ENCODE results near the gene SLC39A12.

SLC39A12 gene

DNA sequence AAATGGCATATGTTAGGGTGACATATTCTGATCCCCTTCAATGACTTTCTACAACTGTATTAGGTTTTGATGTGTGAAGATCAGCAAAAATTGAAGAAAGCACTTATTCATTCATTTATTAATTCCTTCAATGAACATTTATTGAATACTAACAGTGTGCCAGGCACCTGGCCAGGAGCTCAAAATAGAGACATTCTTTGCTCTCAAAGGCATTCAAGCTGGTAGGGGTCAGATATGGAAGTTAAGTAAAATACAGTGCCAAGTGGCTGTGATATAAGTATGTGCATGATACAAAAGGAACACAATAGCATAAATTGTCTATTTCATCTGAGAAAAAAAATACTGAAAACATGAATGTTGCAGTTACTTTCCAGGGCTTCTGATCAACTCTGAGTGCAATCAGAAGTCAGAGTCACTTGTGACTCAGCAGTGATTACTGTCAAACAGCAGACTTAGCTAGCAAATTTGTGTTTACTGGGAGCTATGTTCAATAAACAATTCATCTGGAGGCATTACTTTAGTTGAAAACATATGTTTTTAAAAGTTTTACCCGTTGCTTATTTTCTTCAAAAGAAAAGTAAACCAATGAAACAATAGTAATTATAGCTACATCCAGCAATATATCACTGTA lies 128.1 kb downstream of the SLC39A12 start:
- TF ChIP-seq, protein P1, sequence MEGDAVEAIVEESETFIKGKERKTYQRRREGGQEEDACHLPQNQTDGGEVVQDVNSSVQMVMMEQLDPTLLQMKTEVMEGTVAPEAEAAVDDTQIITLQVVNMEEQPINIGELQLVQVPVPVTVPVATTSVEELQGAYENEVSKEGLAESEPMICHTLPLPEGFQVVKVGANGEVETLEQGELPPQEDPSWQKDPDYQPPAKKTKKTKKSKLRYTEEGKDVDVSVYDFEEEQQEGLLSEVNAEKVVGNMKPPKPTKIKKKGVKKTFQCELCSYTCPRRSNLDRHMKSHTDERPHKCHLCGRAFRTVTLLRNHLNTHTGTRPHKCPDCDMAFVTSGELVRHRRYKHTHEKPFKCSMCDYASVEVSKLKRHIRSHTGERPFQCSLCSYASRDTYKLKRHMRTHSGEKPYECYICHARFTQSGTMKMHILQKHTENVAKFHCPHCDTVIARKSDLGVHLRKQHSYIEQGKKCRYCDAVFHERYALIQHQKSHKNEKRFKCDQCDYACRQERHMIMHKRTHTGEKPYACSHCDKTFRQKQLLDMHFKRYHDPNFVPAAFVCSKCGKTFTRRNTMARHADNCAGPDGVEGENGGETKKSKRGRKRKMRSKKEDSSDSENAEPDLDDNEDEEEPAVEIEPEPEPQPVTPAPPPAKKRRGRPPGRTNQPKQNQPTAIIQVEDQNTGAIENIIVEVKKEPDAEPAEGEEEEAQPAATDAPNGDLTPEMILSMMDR (IDR thresholded peaks at IDR 0.05; ENCODE audit: borderline replicate concordance, insufficient read depth, low read depth, low read length) = no peak
- H3K4me3 ChIP-seq (ENCODE audit: low read depth, low read length) = no peak overlapping the region

DNA sequence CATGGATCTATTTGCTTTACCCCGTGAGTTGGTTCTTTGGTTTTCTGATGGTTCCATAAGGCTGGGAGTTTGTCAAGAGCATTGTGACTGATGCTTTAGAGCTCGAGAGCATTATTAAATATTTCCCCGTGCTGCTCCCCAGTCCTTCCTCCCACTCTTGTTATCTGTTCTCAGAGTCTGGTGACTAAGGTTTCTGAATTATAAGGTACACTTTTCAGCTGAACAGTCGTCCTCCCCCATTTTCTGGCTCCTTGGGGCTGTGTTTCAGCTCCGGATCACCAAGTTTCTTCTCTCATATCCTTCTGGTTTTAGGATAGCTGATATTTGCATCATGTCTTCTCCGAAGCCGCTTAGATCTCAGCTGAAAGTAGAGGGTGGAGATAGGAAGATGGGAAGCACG lies 130.7 kb downstream of the SLC39A12 start:
- TF ChIP-seq, protein P1 (IDR thresholded peaks at IDR 0.05; ENCODE audit: borderline replicate concordance, insufficient read depth, low read depth, low read length) = no peak
- H3K4me3 ChIP-seq (ENCODE audit: low read depth, low read length) = no peak overlapping the region

DNA sequence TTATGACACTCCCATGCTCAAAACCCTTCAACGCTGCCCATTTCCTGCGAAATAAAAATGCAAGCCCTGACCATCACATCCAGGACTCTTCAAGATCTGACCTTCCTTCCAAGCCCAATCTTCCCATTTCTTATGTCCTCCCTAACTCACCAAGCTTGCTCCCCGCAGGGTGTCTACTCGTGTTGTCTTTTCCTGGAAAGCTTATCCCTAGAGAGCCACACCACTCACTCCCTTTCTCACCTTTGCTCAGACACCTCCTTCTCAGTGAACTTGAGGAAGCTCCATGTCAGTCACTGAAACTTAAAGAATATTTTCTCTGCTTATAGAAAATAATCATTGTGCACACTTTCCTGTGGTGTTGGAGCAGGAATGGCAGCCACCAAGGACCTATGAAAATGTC lies 134.1 kb downstream of the SLC39A12 start:
- TF ChIP-seq, protein P1 (IDR thresholded peaks at IDR 0.05; ENCODE audit: borderline replicate concordance, insufficient read depth, low read depth, low read length) = no peak
- H3K4me3 ChIP-seq (ENCODE audit: low read depth, low read length) = no peak overlapping the region

DNA sequence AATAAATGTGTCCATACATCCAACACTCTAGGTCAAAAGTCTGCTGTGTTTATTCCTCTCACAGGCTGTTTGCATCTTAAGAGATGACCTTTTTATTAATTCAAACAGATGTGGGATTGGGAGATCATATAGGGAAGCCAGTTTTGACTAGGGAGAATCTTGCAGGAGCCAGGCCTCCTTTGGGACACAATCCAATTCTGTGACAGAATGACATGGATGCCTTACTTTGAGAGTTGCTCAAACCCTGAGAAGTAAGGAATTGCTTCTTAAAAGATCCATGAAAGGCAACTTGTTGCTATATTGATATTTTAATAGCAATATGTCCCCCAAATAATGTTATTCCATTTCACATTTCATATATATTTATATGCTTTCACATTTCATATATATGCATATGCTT lies 135.0 kb downstream of the SLC39A12 start:
- H3K4me3 ChIP-seq (ENCODE audit: low read depth, low read length) = no peak overlapping the region
- TF ChIP-seq, protein P1 (IDR thresholded peaks at IDR 0.05; ENCODE audit: borderline replicate concordance, insufficient read depth, low read depth, low read length) = no peak

DNA sequence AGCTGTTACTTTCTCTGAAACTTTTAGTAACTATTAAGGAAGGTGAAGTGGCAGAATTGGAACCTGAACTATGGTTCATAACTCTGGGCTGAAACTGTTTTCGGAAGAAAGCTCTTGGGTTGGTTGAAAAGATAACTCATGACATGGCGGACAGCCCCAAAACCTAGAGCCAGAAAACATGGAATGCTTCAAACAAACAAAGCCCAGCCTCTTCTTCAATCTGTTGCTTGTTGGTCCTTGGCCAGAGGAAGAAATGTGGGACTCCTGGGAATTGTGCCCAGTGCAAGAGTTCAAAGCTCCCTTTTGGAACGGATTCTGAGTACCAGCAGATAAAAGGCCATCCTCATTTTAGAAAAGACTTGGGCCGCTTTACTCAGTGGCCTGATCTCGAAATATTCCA lies 135.6 kb downstream of the SLC39A12 start:
- no peak overlapping the region for H3K4me3 ChIP-seq (ENCODE audit: low read depth, low read length)
- TF ChIP-seq, protein P1 (IDR thresholded peaks at IDR 0.05; ENCODE audit: borderline replicate concordance, insufficient read depth, low read depth, low read length) = no peak

Measured in GM12875 (cell line).